Adipocyte (in vitro differentiated cells): ENCODE measurements around the gene CS.
A peak's percentile ranks its signal among the peaks of the same experiment; 100 is the strongest.
"Not testable (repeated sequence)": the region's sequence is repeated elsewhere in the genome, so short reads cannot be mapped to it uniquely, and the experiment has no call there.

Experiments
- DNase-seq: peaks from one replicate; pipeline ENCODE4 v3.0.0-alpha.2; 2015; ENCODE audit warnings: low read depth
- H3K27me3 ChIP-seq: replicated peaks from 2 replicates; pipeline ENCODE4 v1.7.0; 2013; ENCODE audit warnings: mild to moderate bottlenecking, low read length, moderate library complexity; ENCODE audit not compliant: control insufficient read depth, insufficient read depth
- H3K36me3 ChIP-seq: 2 replicates; pipeline ENCODE4 v1.7.0; 2013; ENCODE audit warnings: low read length, mild to moderate bottlenecking, moderate library complexity; ENCODE audit not compliant: control insufficient read depth, insufficient read depth, severe bottlenecking
- H3K4me1 ChIP-seq: 2 replicates; pipeline ENCODE4 v1.7.0; 2013; ENCODE audit warnings: mild to moderate bottlenecking, low read length, moderate library complexity; ENCODE audit not compliant: control insufficient read depth, insufficient read depth
- H3K4me3 ChIP-seq: 2 replicates; pipeline ENCODE4 v1.7.0; 2013; ENCODE audit warnings: mild to moderate bottlenecking, low read length, moderate library complexity
- H3K9ac ChIP-seq: 2 replicates; pipeline ENCODE4 v1.7.0; 2013; ENCODE audit warnings: mild to moderate bottlenecking, low read length, moderate library complexity
- H3K9me3 ChIP-seq: 2 replicates; pipeline ENCODE4 v1.7.0; 2013; ENCODE audit warnings: mild to moderate bottlenecking, low read length, moderate library complexity; ENCODE audit not compliant: control insufficient read depth

CS gene

DNA sequence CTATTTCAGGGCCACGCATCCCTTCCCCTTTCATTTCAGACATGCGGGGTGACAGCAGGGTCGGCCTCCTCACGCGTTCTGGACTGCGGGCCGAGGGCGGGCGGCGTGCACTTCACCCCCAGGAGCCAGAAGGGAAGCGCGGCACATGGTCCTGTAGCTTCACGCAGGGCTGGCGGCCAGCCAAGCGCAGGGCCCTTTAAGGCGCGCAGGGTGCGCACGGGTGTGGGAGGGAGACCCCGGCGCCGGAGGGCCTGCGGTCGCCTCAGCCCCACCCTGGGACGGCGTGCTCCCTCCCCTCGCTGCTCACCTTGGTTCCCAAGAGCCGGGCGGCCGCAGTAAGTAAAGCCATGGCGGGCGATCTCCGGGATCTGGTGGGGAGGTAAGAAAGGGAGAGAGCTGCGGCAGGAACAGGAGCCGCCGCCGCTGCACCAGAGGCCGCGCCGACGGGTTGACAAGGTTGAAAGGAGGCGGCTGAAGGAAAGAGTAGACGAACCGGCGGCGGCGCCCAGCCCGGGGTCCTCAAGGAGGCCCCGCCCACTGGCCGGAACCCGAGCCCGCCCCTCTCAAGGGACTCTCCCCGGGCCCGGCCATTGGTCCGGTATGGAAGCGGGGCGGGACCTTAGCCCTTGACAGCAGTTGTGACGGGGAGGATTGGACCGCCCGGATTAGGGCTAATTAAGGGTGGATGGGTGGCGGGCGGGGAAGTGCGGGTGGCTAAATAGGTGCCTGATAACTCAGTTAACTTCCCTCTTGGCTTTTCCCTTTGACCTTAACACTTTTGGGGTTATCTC, at the start of gene CS:
TSS of gene CS (minus strand) at position 478 of the 791 bp plus-strand sequence. CDS start at position 349, 129 bp downstream.
- peak; percentile 100 for DNase-seq
- Histone ChIP-seq H3K36me3 (peaks cover 21% of the 10 kb centered on the region), H3K4me3 (peak within 1 kb of the TSS; percentile 100), H3K27me3 (no peaks in the 10 kb centered on the region), H3K9me3 (no peaks in the 10 kb centered on the region), H3K4me1 (peaks cover 48% of the 10 kb centered on the region), H3K9ac (peak within 1 kb of the TSS; percentile 100)

DNA sequence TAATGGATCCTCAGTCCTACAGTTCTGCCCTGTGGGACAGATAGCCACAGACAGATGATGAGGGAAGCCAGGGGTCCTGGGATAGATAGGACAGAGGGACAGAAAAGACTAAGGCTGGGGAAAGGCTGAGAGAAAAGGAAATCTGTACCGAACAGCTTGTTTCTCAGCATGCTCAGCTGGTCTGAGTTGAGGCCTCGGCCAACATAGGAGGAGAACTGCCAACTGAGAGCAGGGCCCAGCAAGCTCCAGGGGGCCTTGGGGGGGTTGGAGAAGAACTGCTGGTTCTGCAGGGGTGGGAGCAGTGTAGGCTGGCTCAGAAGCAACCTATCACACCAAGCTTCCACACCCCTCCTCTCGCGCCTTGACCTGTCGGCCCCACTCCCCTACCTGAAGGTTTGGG, 48.6 kb upstream of the CS start:
- Histone ChIP-seq H3K4me1 (no peaks in the 10 kb centered on the region), H3K9me3 (no peaks in the 10 kb centered on the region), H3K36me3 (peaks cover 92% of the 10 kb centered on the region), H3K9ac (peak overlapping the region; percentile 19), H3K27me3 (no peaks in the 10 kb centered on the region), H3K4me3 (no peak overlapping the region)
- no peak for DNase-seq

DNA sequence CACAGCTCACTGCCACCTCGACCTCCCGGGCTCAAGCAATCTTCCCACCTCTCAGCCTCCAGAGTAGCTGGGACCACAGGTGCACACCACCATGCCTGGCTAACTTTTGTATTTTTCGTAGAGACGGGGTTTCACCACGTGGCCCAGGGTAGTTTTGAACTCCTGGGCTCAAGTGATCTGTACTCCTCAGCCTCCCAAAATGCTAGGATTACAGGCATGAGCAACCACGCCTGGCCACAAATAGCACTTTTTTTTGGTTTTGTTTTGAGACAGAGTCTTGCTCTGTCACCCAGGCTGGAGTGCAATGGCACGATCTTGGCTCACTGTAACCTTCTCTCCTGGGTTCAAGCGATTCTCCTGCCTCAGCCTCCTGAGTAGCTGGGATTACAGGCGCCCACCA, 47.1 kb upstream of the CS start:
- peaks cover 93% of the 10 kb centered on the region for H3K36me3 ChIP-seq
- not testable (repeated sequence) for DNase-seq, H3K27me3 ChIP-seq, H3K9me3 ChIP-seq, H3K4me1 ChIP-seq, H3K9ac ChIP-seq, H3K4me3 ChIP-seq

DNA sequence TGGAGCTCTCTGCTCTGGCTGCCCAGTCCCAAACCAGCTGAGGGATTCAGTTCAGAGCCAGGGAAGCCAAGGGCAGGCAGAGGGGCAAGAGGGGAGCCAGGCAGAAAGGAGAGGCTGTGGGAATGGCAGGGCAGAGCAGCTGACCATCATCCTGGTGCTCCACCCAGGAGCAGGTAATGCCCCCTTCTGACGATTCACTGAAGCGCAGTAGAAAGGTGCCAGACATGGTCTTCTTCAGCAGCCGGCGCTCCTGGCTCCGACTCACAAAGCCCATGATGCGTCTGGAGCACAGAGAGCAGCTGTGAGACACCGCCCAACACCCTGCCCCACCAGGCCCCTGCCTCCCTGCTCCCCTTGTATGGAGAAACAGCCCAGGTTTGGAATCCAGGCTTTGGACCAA, 46.5 kb upstream of the CS start:
- no peaks in the 10 kb centered on the region for H3K9me3 ChIP-seq
- peaks cover 93% of the 10 kb centered on the region for H3K36me3 ChIP-seq
- no peaks in the 10 kb centered on the region for H3K4me1 ChIP-seq
- DNase-seq = no peak
- no peaks in the 10 kb centered on the region for H3K27me3 ChIP-seq
- H3K9ac ChIP-seq = no peak overlapping the region
- no peak overlapping the region for H3K4me3 ChIP-seq

DNA sequence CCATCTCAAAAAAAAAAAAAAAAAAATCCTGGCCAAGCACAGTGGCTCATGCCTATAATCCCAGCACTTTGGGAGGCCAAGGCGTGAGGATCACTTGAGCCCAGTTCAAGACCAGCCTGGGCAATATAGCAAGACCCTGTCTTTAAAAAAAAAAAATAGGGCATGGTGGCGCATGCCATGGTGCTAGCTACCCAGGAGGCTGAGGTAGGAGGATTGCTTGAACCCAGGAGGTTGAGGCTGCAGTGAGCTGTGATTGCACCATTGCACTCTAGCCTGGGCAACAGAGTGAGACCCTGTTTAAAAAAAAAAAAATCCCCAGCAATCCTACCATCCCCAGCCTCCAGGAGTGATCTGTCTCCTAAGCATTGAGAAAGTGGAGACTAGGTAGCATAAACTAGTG, 42.2 kb upstream of the CS start:
- not testable (repeated sequence) for DNase-seq, H3K27me3 ChIP-seq, H3K9me3 ChIP-seq, H3K4me1 ChIP-seq, H3K4me3 ChIP-seq, H3K9ac ChIP-seq
- peaks cover 57% of the 10 kb centered on the region for H3K36me3 ChIP-seq

DNA sequence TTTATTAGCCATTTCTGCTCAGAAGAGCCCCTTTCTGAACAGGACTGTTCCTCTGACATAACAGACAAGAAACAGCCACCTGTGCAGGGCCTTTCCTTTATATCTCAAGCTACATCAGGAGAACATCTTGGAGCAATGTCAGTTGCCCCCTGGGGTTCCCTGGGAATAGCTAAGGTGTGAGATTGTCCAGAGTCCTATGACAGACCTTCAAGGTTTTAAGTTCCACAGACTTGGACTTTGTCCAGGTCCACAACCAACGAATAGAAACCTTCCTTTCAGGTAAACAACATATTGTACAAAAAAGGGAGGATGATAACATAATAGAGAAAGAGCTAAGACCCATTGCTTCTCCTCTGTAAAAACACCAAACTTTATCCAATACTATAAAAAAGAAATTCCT, 41.5 kb upstream of the CS start:
- no peaks in the 10 kb centered on the region for H3K9me3 ChIP-seq
- no peaks in the 10 kb centered on the region for H3K4me1 ChIP-seq
- no peaks in the 10 kb centered on the region for H3K27me3 ChIP-seq
- no peak overlapping the region for H3K9ac ChIP-seq
- H3K36me3 ChIP-seq = peaks cover 50% of the 10 kb centered on the region
- H3K4me3 ChIP-seq = no peak overlapping the region
- DNase-seq = no peak

DNA sequence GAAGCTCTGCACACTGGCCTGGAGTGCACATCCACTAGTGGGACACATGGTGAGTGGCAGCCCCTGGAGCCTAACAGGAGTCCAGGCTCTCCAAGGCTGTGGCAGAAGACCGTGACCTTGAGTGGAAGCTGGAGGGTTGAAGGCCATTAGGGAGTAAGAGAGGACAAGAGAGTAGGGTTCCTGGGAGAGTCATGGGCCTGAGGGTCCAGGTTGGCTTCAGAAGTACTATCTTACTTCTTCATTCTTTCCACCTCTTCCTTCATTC, 39.0 kb upstream of the CS start:
- Histone ChIP-seq H3K4me3 (no peak overlapping the region), H3K27me3 (no peaks in the 10 kb centered on the region), H3K9ac (no peak overlapping the region), H3K9me3 (no peaks in the 10 kb centered on the region), H3K36me3 (peaks cover 31% of the 10 kb centered on the region), H3K4me1 (peaks cover 5% of the 10 kb centered on the region)
- DNase-seq = no peak

DNA sequence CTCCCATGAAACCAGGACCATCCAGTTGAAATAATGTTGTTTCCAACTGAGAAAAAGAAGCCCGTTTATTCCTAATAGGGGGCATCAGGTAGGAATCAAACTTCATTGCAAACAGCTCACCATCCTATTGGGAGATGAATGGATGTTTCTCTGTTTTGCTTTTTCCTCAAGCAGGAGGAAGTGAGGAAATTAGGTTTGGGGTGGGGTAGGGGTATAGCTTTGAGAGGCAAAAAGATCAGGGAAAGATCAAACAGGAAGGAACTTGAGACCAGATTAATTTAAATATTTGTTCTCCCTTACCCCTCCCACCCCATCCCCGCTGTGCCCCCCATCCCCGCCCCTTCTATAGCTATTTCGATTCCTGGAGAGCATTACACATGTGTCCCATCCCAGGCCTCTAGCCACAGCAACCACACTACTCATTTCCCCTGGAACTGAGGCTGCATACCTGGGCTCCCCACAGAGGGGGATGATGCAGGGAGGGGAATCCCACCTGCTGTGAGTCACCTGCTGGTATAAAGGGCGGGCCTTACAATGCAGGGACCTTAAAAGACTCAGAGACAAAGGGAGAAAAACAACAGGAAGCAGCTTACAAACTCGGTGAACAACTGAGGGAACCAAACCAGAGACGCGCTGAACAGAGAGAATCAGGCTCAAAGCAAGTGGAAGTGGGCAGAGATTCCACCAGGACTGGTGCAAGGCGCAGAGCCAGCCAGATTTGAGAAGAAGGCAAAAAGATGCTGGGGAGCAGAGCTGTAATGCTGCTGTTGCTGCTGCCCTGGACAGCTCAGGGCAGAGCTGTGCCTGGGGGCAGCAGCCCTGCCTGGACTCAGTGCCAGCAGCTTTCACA, 38.4 kb upstream of the CS start, which contains the start of gene IL23A:
TSS of gene IL23A (plus strand) at position 577 of the 850 bp plus-strand sequence. CDS start at position 738, 161 bp downstream.
- H3K9ac ChIP-seq = no peak within 1 kb of the TSS
- peaks cover 25% of the 10 kb centered on the region for H3K36me3 ChIP-seq
- no peaks in the 10 kb centered on the region for H3K9me3 ChIP-seq
- no peak within 1 kb of the TSS for H3K4me3 ChIP-seq
- peaks cover 5% of the 10 kb centered on the region for H3K4me1 ChIP-seq
- DNase-seq = no peak
- no peaks in the 10 kb centered on the region for H3K27me3 ChIP-seq

DNA sequence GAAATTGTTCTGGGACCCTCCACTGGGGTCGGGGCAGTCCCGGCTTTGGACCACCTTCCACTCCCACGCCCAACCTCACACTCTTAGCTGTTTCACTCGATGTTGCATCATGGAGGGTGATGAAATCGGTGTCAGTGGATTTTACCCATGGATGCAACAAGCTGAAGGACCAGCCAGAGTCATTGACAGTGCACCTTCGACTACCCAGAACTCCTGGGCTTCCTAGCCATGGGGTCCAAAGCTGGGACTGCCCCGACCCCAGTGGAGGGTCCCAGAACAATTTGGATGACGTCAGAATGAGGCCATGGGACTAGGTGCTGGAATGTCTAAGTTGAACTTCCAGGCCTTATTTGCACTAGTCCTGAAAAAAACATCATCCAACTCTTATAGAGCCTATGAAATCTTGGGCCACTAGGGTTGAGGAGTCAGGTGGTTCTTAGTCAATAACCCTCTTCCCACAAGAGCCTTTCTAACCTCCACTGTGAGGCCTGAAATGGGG, 37.7 kb upstream of the CS start:
- no peaks in the 10 kb centered on the region for H3K27me3 ChIP-seq
- H3K9me3 ChIP-seq = no peaks in the 10 kb centered on the region
- H3K4me3 ChIP-seq = no peak overlapping the region
- peaks cover 12% of the 10 kb centered on the region for H3K4me1 ChIP-seq
- no peak overlapping the region for H3K9ac ChIP-seq
- H3K36me3 ChIP-seq = peaks cover 18% of the 10 kb centered on the region
- no peak for DNase-seq

DNA sequence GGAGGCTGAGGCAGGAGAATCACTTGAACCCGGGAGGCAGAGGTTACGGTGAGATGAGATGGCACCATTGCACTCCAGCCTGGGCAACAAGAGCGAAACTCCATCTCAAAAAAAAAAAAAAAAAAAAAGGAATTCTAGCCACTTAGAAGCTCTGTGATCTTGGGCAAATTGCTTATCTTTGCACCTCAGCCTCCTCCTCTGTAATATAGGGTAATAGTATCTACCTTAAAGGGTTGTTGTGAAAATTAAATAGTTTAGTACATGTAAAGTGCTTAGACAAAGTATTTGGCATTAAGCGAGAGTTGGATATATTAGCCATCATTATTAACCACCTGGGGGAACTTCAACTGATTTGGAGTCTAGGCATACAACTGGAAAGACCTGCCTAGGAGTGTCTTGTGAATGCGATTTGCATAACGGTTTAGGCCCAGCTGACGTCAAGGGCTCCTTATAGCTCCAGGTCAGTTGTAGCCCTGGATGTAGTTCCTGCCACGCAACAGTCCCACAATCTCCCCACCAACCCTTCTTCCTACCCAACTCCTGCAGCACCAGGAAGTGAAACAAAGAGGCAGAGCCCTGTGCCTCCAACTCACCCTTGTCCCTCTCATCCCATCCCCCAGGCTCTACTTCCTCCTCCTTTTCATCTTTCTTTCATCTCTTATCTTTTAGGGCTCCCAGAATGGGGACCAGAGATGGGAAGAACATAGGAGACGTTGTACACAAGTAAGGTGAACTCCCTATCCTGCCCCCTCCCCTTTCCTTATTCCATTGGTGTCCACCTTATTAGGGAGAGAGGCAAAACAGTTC, 36.4 kb upstream of the CS start:
- H3K9ac ChIP-seq = no peak overlapping the region
- H3K4me3 ChIP-seq = no peak overlapping the region
- H3K9me3 ChIP-seq = no peaks in the 10 kb centered on the region
- DNase-seq = no peak
- H3K4me1 ChIP-seq = peaks cover 13% of the 10 kb centered on the region
- H3K36me3 ChIP-seq = peaks cover 7% of the 10 kb centered on the region
- H3K27me3 ChIP-seq = no peaks in the 10 kb centered on the region

DNA sequence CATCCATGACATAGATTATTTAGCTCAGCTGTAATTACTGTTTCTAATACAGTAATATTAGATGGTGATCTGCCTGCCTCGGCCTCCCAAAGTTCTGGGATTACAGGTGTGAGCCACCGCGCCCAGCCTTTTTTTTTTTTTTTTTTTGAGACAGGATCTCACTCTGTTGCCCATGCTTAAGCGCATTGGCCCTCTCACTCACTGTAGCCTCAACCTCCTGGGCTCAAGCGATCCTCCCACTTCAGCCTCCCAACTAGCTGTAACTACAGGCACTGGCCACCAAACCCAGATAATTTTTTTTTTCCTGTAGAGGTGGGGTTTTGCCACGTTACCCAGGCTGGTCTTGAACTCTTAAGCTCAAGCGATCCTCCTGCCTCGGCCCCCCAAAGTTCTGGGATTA, 35.4 kb upstream of the CS start:
- peaks cover 13% of the 10 kb centered on the region for H3K4me1 ChIP-seq
- not testable (repeated sequence) for H3K9me3 ChIP-seq, H3K9ac ChIP-seq, H3K4me3 ChIP-seq, H3K27me3 ChIP-seq, H3K36me3 ChIP-seq, DNase-seq
